ENCODE measurements around the gene NUP214. TPM values are rescaled to one million over a fixed set of nuclear protein-coding genes. Genes with fewer than 3 reads are reported as not detected.

The NUP214 gene
- total RNA-seq, 1 donor from 2014 or later: 67.1 TPM

DNA sequence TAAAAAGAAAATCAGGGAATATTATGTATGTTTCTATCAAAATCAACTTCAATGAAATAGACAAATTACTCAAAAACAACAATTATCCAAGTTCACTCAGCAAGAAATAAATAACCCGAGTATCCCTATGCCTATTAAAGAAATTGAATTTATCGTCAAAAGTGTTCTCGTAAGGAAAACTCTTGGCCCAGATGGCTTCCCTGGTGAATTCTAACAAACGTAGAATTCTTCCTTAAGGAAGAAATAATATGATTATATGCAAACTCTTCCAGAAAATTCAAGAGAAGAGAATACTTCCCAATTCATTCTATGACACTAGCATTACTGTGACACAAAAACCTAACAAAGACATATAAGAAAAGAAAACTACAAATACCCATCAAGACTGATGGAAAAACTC lies 121.2 kb downstream of the NUP214 start:
- Mint-ChIP-seq H3K27ac (no peak overlapping the region), H3K4me3 (no peak overlapping the region), H3K9me3 (no peaks in the 10 kb centered on the region), H3K27me3 (no peaks in the 10 kb centered on the region), H3K4me1 (ENCODE audit: unreplicated experiment) (no peaks in the 10 kb centered on the region), H3K36me3 (no peaks in the 10 kb centered on the region)
- TF ChIP-seq, protein P1, sequence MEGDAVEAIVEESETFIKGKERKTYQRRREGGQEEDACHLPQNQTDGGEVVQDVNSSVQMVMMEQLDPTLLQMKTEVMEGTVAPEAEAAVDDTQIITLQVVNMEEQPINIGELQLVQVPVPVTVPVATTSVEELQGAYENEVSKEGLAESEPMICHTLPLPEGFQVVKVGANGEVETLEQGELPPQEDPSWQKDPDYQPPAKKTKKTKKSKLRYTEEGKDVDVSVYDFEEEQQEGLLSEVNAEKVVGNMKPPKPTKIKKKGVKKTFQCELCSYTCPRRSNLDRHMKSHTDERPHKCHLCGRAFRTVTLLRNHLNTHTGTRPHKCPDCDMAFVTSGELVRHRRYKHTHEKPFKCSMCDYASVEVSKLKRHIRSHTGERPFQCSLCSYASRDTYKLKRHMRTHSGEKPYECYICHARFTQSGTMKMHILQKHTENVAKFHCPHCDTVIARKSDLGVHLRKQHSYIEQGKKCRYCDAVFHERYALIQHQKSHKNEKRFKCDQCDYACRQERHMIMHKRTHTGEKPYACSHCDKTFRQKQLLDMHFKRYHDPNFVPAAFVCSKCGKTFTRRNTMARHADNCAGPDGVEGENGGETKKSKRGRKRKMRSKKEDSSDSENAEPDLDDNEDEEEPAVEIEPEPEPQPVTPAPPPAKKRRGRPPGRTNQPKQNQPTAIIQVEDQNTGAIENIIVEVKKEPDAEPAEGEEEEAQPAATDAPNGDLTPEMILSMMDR (conservative IDR thresholded peaks at IDR 0.05): no peak
- no peak for DNase-seq (ENCODE audit: extremely low spot score, unreplicated experiment)

DNA sequence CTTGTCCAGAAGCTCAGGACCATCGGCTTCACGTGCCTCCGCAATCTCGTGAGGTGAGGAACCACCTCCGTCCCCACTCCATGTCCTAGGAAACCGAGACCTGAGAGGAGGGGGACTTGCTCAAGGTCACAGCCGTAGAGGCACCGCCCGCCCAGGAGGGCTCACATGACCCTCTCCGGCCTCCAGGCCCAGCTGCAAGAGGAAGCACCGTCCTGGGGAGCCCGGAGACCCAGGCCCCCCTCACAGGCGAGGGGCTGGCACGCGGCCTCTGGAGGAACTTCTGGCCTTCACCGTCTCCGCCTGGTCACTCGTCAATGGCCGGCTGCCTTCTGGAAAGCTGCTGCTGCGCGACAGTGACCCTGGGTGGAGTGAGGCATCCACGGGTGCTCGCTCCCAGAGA lies 126.7 kb downstream of the NUP214 start:
- Mint-ChIP-seq H3K27me3 (no peaks in the 10 kb centered on the region), H3K27ac (no peak overlapping the region), H3K4me1 (ENCODE audit: unreplicated experiment) (no peaks in the 10 kb centered on the region), H3K36me3 (no peaks in the 10 kb centered on the region), H3K9me3 (no peaks in the 10 kb centered on the region), H3K4me3 (no peak overlapping the region)
- TF ChIP-seq, protein P1 (conservative IDR thresholded peaks at IDR 0.05): no peak
- DNase-seq (ENCODE audit: extremely low spot score, unreplicated experiment): no peak

DNA sequence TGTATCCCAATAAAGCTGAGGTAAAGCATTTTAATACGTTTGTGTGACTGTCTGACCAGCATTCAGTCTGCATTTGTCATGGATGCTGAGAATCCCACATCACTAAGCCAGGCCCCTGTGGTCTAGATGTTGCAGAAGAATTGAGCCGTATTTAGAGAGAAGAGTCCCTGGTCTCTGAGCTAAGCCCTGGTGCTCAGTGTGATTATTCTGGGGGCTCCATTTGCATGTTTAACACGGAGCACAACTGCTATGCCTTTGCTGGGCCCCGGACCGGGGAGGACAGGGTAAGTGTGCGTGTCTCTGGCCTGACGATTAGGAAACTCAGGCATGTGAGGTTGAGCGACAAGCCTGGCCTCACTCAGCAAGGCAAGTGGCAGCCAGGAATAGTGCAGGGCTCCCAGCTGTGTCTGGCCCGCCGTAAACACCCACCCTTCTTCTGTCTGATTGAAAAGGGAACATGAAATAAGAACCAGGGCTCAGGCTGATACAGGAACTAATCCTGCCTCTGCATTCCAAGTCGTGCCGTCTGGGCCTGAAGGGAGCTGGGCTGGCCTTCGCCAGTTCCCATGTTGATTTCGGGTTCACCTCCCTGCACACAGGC lies 128.6 kb downstream of the NUP214 start:
- Mint-ChIP-seq H3K4me1 (ENCODE audit: unreplicated experiment) (no peaks in the 10 kb centered on the region), H3K27ac (no peak overlapping the region), H3K9me3 (no peaks in the 10 kb centered on the region), H3K36me3 (no peaks in the 10 kb centered on the region), H3K4me3 (no peak overlapping the region), H3K27me3 (no peaks in the 10 kb centered on the region)
- TF ChIP-seq, protein P1 (conservative IDR thresholded peaks at IDR 0.05): no peak
- DNase-seq (ENCODE audit: extremely low spot score, unreplicated experiment): no peak

- Mint-ChIP-seq H3K27ac (no peak overlapping the region), H3K36me3 (no peaks in the 10 kb centered on the region), H3K27me3 (no peaks in the 10 kb centered on the region), H3K4me1 (ENCODE audit: unreplicated experiment) (no peaks in the 10 kb centered on the region), H3K4me3 (no peak overlapping the region), H3K9me3 (no peaks in the 10 kb centered on the region)
- DNase-seq (ENCODE audit: extremely low spot score, unreplicated experiment): no peak
- TF ChIP-seq, protein P1 (conservative IDR thresholded peaks at IDR 0.05): no peak
These were observed 129.2 kb downstream of the NUP214 start for GRCh38 chr9:131254626-131255025.

GRCh38 chr9:131255676-131256197 lies 130.4 kb downstream of the NUP214 start:
- Mint-ChIP-seq H3K27me3 (no peaks in the 10 kb centered on the region), H3K9me3 (no peaks in the 10 kb centered on the region), H3K27ac (no peak overlapping the region), H3K4me3 (no peak overlapping the region), H3K4me1 (ENCODE audit: unreplicated experiment) (peaks cover 3% of the 10 kb centered on the region), H3K36me3 (no peaks in the 10 kb centered on the region)
- TF ChIP-seq, protein P1 (conservative IDR thresholded peaks at IDR 0.05): no peak
- DNase-seq (ENCODE audit: extremely low spot score, unreplicated experiment): no peak
